Measurements from ENCODE around the gene GRM7. TPM values are rescaled to one million over a fixed set of nuclear protein-coding genes. Genes with fewer than 3 reads are reported as not detected.

GRM7 gene
- total RNA-seq, 1 experiment from 2014 or later = 0.28 TPM

GRCh38 chr3:7577513-7577912 is 716.6 kb downstream of the GRM7 start:
- Histone ChIP-seq H4K91ac (ENCODE audit: insufficient read length, low read depth, low read length) (no peak overlapping the region), H4K8ac (replicated peaks; ENCODE audit: insufficient read length, low read depth, low read length) (no peak overlapping the region), H3K18ac (ENCODE audit: insufficient read length, low read depth, low read length) (no peak overlapping the region), H3K27me3 (ENCODE audit: insufficient read depth, low read length) (no peaks in the 10 kb centered on the region), H3K79me2 (ENCODE audit: insufficient read depth, low read length) (no peaks in the 10 kb centered on the region), H3K23me2 (ENCODE audit: insufficient read length, low read depth, low read length, poor library complexity, severe bottlenecking) (no peaks in the 10 kb centered on the region), H3K4me1 (ENCODE audit: insufficient read depth, low read length) (no peaks in the 10 kb centered on the region), H3K4ac (ENCODE audit: low read depth, low read length) (no peak overlapping the region), H3K4me2 (ENCODE audit: insufficient read depth, insufficient read length, low read length) (no peak overlapping the region), H2BK120ac (ENCODE audit: low read depth, low read length, poor library complexity, severe bottlenecking) (no peak overlapping the region), H3K9ac (ENCODE audit: extremely low read depth, insufficient read length, low read length) (no peak overlapping the region), H2BK5ac (ENCODE audit: insufficient read length, low read length) (no peak overlapping the region), H4K5ac (ENCODE audit: insufficient read length, low read depth, low read length) (no peak overlapping the region), H4K20me1 (ENCODE audit: control insufficient read depth, insufficient read depth, insufficient read length) (no peaks in the 10 kb centered on the region), H3K56ac (ENCODE audit: insufficient read length, low read depth, low read length) (no peak overlapping the region), H3K27ac (ENCODE audit: insufficient read length, low read depth, low read length) (no peak overlapping the region), H3T11ph (ENCODE audit: low read length) (no peak overlapping the region), H2BK15ac (ENCODE audit: low read depth, low read length) (no peak overlapping the region), H3K14ac (ENCODE audit: insufficient read depth, low read length) (no peak overlapping the region), H2BK12ac (ENCODE audit: insufficient read length, low read depth, low read length) (no peak overlapping the region), H2AK5ac (ENCODE audit: insufficient read length, low read length) (no peak overlapping the region), H2AFZ (ENCODE audit: low read length) (no peak overlapping the region), H3K9me3 (ENCODE audit: control insufficient read depth, low read depth, low read length) (no peaks in the 10 kb centered on the region), H2BK20ac (ENCODE audit: low read depth, low read length, poor library complexity, severe bottlenecking) (no peak overlapping the region), H3K79me1 (ENCODE audit: insufficient read depth, low read depth, low read length, poor library complexity, severe bottlenecking) (no peaks in the 10 kb centered on the region), H3K23ac (ENCODE audit: insufficient read length, low read depth, low read length) (no peak overlapping the region)
- WGBS (ENCODE audit: extremely low coverage, insufficient read length, low lambda C conversion rate) = no CpG with 5 or more reads among the region's 1 CpG
- TF ChIP-seq CTCF (conservative IDR thresholded peaks at IDR 0.05) = no peak
- H3K36me3 Mint-ChIP-seq (ENCODE audit: insufficient read depth in 1 of 3, low read depth in 3 of 3) = no peaks in the 10 kb centered on the region
- DNase-seq = no peak
- no peak overlapping the region for H3K27ac Mint-ChIP-seq
- H3K4me3 Mint-ChIP-seq = no peak overlapping the region
- no peaks in the 10 kb centered on the region for H3K27me3 Mint-ChIP-seq (ENCODE audit: low read depth)
- H3K4me1 Mint-ChIP-seq = peaks cover 4 to 6% of the 10 kb centered on the region in 2 experiments; a peak in 2 of 4 replicates
- H3K9me3 Mint-ChIP-seq = no peaks in the 10 kb centered on the region; a peak in 1 of 5 replicates
